GM19238 (cell line): ENCODE measurements around the gene TBCCD1.

Experiments used
- DNase-seq: peaks from one replicate; pipeline ENCODE4 v3.0.0; 2011; ENCODE audit warnings: low spot score; ENCODE audit not compliant: insufficient read length

TBCCD1 gene

DNA sequence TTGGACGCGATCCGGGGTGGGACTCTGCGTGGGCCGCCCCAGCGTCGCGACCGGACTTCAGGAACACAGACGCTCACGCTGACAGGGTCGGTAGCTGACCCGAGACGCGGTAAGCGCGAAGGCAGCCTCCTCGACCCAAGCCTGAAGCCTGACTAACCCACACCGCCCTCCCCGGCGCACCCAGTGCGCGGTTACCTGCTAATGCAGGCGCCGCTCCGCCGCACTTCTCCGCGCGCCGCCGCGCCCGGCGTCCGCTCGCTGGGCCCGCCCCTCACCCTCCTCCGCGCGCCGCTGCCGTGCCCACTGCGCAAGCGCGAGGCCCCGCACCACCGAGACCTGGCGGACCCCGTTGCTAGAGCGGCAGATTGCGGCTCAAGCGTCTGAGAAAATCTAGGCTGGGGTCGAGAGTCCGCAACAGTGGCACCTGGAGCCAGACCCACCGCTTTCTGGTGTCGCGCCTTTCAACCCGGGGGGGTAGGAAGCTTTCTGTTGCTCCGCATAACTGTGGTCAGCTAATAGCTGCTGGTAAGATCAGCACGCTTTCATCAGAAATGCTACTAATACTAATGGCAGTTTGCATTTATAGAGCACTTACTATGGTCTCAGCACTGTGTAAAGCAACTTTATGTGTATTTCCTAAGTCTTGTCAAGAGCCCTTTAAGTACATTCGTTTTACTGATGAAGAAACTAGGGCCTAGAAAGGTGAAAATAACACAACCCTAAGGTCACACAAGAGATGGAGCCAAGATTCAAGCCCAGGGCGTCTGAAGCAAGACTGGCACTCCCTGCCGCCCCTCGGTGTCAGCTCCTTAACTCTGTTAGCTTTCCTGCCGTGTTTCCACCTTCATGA lies at the start of gene TBCCD1:
TBCCD1 (minus strand) TSS at position 268 of the 850 bp plus-strand sequence. CDS start 3,010 bp downstream, outside the sequence.
- DNase-seq: peak; percentile 72

- no peak for DNase-seq
Measured at GRCh38 chr3:186616299-186616617, 49.1 kb upstream of the TBCCD1 start.

- DNase-seq: peak; percentile 61
Measured at GRCh38 chr3:186614597-186615483, 47.7 kb upstream of the TBCCD1 start.

DNA sequence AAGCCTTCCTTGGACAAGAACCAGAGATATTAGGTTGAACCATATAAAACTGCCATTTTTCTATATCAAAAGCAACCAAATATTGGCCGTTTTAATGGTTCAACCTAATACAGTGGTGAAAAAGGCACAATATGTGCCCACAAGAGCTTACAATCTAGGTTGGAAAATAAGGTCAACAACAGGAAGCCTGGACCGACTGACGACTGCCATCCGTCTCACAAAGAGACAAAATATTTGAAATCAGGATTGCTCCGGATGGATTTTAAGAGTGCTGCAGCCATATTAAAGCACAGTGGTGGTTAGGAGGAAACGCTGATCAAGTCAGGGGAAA lies 47.1 kb upstream of the TBCCD1 start:
- no peak for DNase-seq

DNA sequence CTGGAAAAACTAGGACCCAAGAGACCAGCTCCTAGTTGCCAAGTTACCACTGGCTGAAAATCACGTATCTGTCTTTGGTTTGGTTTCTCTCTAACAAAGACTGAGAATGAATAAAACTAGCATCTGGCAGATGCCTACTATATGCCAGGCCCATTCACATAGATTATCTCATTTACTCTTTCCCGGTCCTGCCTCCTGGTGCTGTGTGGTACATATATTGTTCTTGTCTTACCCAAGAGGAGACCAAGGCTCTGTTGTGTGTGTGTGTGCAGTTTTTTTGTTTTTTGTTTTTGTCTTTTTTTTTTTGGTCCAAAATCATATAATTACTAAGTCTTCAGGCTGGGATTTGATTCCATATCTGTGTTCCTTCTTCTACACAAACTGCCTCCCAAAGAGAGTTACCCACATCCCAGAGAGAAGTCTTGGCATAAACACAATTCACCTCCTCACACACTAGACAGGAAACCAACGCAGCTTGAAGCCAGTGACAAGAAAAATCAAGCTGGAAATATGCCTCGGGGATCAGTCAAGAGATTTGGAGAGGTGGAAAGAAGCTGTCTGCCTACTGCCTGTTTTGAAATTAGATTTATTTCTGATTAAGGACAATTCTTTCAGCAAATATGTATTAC lies 46.6 kb upstream of the TBCCD1 start:
- DNase-seq: no peak

DNA sequence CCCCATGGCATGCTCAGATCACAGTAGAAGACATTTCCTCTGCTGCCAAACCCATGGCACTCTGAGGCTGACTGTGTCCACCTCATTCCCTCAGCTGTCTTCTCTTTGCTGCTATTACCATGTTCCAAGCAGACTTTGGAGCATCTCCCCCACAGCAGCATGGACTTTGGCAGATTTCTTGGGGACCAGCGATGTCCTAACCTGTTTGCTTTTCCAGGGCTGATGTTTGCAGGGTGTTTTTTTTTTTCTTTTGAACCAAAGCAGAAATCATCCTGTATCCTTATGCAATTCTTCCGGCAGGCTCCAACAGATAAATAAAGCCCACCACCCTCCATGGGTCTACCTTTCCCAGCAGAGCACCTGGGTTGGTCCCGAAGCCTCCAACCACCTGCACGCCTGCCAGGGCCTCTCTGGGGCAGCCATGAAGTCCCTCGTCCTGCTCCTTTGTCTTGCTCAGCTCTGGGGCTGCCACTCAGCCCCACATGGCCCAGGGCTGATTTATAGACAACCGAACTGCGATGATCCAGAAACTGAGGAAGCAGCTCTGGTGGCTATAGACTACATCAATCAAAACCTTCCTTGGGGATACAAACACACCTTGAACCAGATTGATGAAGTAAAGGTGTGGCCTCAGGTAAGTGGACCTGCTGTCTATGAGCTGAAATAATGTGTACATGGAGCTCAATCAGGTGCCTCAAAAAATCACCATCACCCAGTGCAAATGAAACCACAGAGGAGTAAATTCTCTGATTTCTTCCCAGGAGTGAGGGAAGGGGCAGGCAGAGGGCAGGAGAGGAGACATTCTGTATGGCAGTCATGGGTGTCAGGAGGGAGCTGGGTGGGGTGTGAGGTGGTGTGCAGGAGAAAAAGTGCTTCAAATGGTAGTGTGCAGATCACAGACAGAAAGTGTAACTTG lies 45.8 kb upstream of the TBCCD1 start, which contains the start of gene AHSG:
AHSG (plus strand) TSS at position 340 of the 916 bp plus-strand sequence; CDS start at position 422, 82 bp downstream.
- no peak for DNase-seq

DNA sequence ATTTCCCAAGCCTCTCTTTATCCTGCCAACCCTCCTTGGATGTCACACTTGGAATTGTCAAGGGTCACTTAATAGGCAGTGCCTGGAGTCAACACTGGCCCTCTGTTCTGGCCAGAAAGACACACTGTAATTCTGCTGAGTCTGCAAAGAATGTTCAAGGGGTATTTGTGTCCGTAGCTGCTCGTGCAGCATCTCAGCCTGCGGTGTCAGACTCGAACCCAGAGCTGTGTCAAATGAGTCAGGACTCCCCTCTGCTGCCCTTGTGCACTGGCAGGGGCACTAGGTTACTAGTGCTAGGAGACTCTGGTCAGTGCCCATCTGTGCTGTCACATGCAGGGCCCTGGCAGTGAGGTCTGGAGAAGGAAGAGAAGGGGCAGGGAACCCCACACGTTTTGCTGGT lies 44.9 kb upstream of the TBCCD1 start:
- DNase-seq: no peak

- DNase-seq: no peak
Measured at GRCh38 chr3:186609247-186609868, 42.2 kb upstream of the TBCCD1 start.

DNA sequence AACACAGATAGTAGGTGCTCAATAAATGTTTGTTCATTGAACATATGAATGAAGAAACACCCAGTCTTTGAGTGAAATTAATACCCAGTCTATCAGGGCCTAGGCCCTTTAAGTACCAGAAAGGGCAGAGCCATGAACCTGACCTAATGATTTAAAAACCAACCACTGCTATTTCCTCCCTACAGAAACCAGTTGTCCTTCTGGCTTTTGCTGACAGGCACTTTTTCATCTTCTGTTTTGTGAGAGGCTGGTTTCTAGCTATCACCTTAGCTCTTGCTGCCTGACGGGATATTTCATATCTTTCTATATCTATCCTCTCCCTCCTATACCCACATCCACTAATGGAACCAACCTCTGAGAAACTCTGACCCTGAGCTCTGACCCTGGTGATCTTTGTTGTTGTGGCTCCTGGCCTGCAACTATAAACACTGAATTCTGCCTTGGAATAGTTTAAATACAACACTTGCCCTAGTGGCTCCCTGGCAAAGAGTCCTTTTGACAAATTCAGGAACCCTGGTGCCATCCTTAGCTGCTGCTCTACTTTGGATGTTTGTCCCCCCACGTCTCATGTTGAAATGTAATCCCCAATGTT lies 41.6 kb upstream of the TBCCD1 start:
- DNase-seq: no peak

DNA sequence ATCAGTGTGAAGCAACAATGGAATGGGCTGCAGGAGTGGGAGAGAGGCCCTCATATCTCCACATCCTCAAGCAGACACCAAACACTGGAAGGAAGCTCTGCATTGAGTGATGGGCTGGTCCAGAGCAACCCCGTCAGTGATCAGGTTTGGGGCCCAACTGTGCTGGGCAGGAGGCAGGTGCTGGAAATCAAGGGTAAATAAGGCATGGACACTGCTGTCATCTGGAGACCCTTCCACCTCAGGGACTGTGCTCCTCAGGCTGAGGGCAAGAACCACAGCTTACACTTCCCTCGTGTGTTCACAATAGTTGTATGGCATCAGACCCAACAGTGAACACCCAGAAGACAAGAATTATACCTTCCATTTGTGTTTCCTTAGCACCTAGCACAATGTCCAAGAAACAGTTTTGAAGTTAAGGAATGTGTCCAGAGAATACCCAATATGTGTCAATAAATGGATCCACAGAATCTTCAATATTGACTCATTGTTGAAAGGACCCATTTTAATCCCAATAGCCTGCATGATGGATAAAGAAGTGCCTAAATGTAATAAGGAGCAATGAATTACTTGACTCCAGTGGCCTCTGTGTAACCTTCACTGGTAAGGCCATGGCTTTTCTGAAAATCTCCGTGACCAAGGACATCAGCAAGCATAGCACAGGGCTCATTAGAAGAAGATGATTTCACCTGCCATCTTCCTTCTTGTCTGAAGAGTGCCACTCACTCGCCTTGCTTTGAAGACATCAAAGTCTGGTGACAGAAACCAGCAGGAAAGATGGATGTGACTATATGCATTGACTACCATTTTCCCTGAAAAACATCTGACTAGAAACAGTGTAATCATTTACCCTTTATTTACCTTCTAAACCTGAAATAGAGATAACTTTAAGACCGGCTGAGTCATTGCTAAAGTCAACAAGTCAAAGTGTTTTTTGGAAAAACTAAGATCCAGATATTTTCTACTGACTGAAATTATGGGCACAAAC lies 38.7 kb upstream of the TBCCD1 start:
- no peak for DNase-seq

GRCh38 chr3:186605078-186605477 lies 37.9 kb upstream of the TBCCD1 start:
- no peak for DNase-seq

GRCh38 chr3:186603159-186603558 lies 36.0 kb upstream of the TBCCD1 start:
- no peak for DNase-seq

DNA sequence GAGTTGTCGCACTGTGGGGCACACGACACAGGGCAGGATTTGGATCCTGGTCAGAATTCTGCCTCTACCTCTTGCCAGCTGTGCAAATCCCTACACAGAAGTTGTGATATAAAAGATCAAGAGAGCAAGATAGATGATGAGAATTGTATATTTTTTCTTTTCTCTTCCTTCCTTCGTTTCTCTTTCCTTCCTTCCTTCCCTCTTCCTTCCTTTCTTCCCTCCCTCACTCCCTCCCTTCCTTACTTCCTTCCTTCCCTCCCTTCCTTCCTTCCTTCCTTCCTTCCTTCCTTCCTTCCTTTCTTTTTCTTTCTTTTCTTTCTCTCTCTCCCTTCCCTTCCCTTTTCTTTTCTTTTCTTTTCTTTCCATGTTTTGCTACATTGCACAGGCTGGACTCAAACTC lies 33.8 kb upstream of the TBCCD1 start:
- DNase-seq: no peak

DNA sequence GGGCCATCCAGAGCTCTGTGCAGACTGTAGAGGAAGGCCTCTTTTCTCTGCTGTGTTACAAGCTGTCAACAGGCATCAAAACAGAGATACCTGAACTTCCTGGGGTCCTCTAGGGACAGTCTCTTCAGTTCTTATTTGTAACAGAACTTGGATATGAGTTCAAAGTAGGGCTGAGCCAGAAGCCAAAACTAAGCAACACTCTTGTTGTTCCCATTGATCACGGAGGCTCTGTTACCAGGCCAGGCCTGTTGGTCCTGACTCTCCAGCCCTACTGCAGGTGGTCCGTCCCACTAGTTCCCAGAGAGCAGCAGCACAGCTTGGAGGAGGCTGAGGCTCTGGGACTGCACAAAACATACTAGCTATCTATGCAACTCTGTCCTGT lies 32.6 kb upstream of the TBCCD1 start:
- DNase-seq: no peak

DNA sequence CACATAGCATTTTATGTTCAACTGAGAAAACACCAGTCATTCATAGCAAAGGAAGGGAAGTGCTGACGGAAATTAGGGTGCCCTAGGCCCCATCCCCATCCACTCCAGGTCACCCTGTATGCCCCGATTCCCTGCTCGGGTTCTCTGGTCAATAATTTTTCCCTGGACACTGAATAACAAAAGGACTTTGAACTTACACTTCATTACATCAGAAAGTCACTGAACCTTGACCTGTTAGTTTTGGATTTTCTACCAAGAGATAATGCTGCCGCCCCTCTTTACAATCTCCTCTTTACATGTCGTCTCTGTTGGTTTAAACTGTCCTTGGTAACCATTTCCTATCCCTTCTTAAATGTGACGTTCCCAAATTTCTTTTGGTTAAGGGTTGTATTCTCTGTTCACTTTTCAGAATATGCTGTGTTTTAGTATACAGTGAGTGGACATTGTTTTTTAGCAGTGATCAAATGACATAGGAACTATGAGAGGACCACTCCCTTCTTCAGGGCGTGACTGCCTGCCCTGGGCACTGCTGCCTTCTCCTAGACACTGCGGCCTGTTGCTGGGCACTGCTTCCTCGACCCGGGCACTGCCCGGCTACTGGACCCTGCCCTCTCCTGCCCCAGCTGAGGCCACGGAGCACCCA lies 32.1 kb upstream of the TBCCD1 start:
- no peak for DNase-seq

DNA sequence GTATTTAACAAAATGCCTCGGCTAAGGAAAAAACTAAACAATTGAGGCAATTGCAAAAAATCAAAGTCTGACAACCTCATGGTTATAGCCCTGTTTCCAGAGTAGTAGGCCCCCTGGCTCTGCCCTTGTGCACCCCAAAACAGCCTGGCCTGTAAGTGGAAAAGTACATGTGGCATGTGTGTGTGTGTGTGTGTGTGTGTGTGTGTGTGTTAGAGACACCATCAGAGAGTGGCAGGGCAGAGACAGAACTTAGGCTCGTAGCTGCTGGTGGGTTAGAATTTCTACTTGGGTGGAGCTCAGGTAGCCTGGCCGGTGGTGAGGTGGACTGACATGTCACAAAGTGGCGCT lies 31.6 kb upstream of the TBCCD1 start:
- no peak for DNase-seq

- no peak for DNase-seq
Measured at GRCh38 chr3:186598108-186598784, 31.1 kb upstream of the TBCCD1 start.
